ENCODE data around the gene CLPTM1. TPM values are rescaled to one million over a fixed set of nuclear protein-coding genes. Genes with fewer than 3 reads are reported as not detected.

The CLPTM1 gene
- total and polyA plus RNA-seq, 9 of the 15 experiments (the other 6 are each of a cell fraction or from before 2014, with no cell fraction given), result 0.37 to 96.0 (median 27.5) TPM

- no peak for TF ChIP-seq SETDB1 (IDR thresholded peaks at IDR 0.05; ENCODE audit: low read length)
- no peak for TF ChIP-seq PURB (CRISPR knock-in tag; IDR thresholded peaks at IDR 0.05; ENCODE audit: low read depth)
- TF ChIP-seq NFIX (CRISPR knock-in tag; IDR thresholded peaks at IDR 0.05; ENCODE audit: low read depth), result no peak
- TF ChIP-seq FOSL1 (tag; conservative IDR thresholded peaks at IDR 0.05), result no peak
- TF ChIP-seq, protein P1, sequence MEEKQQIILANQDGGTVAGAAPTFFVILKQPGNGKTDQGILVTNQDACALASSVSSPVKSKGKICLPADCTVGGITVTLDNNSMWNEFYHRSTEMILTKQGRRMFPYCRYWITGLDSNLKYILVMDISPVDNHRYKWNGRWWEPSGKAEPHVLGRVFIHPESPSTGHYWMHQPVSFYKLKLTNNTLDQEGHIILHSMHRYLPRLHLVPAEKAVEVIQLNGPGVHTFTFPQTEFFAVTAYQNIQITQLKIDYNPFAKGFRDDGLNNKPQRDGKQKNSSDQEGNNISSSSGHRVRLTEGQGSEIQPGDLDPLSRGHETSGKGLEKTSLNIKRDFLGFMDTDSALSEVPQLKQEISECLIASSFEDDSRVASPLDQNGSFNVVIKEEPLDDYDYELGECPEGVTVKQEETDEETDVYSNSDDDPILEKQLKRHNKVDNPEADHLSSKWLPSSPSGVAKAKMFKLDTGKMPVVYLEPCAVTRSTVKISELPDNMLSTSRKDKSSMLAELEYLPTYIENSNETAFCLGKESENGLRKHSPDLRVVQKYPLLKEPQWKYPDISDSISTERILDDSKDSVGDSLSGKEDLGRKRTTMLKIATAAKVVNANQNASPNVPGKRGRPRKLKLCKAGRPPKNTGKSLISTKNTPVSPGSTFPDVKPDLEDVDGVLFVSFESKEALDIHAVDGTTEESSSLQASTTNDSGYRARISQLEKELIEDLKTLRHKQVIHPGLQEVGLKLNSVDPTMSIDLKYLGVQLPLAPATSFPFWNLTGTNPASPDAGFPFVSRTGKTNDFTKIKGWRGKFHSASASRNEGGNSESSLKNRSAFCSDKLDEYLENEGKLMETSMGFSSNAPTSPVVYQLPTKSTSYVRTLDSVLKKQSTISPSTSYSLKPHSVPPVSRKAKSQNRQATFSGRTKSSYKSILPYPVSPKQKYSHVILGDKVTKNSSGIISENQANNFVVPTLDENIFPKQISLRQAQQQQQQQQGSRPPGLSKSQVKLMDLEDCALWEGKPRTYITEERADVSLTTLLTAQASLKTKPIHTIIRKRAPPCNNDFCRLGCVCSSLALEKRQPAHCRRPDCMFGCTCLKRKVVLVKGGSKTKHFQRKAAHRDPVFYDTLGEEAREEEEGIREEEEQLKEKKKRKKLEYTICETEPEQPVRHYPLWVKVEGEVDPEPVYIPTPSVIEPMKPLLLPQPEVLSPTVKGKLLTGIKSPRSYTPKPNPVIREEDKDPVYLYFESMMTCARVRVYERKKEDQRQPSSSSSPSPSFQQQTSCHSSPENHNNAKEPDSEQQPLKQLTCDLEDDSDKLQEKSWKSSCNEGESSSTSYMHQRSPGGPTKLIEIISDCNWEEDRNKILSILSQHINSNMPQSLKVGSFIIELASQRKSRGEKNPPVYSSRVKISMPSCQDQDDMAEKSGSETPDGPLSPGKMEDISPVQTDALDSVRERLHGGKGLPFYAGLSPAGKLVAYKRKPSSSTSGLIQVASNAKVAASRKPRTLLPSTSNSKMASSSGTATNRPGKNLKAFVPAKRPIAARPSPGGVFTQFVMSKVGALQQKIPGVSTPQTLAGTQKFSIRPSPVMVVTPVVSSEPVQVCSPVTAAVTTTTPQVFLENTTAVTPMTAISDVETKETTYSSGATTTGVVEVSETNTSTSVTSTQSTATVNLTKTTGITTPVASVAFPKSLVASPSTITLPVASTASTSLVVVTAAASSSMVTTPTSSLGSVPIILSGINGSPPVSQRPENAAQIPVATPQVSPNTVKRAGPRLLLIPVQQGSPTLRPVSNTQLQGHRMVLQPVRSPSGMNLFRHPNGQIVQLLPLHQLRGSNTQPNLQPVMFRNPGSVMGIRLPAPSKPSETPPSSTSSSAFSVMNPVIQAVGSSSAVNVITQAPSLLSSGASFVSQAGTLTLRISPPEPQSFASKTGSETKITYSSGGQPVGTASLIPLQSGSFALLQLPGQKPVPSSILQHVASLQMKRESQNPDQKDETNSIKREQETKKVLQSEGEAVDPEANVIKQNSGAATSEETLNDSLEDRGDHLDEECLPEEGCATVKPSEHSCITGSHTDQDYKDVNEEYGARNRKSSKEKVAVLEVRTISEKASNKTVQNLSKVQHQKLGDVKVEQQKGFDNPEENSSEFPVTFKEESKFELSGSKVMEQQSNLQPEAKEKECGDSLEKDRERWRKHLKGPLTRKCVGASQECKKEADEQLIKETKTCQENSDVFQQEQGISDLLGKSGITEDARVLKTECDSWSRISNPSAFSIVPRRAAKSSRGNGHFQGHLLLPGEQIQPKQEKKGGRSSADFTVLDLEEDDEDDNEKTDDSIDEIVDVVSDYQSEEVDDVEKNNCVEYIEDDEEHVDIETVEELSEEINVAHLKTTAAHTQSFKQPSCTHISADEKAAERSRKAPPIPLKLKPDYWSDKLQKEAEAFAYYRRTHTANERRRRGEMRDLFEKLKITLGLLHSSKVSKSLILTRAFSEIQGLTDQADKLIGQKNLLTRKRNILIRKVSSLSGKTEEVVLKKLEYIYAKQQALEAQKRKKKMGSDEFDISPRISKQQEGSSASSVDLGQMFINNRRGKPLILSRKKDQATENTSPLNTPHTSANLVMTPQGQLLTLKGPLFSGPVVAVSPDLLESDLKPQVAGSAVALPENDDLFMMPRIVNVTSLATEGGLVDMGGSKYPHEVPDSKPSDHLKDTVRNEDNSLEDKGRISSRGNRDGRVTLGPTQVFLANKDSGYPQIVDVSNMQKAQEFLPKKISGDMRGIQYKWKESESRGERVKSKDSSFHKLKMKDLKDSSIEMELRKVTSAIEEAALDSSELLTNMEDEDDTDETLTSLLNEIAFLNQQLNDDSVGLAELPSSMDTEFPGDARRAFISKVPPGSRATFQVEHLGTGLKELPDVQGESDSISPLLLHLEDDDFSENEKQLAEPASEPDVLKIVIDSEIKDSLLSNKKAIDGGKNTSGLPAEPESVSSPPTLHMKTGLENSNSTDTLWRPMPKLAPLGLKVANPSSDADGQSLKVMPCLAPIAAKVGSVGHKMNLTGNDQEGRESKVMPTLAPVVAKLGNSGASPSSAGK (IDR thresholded peaks at IDR 0.05), result peak; percentile 98
- TF ChIP-seq JUND (IDR thresholded peaks at IDR 0.05; ENCODE audit: borderline replicate concordance, low read depth, low read length), result peak; percentile 59; the same call in 1 of the 2 replicates
- TF ChIP-seq JUND (tag; IDR thresholded peaks at IDR 0.05; ENCODE audit: borderline replicate concordance, low read depth, low read length), result peak; percentile 51; the same call in 1 of the 3 replicates
- peak in 1 of 2 experiments; percentile 2; a peak in 1 of 4 replicates for TF ChIP-seq TEAD1 (CRISPR knock-in tag; IDR thresholded peaks at IDR 0.05)
- TF ChIP-seq CREB5 (CRISPR knock-in tag; IDR thresholded peaks at IDR 0.05), result no peak
These were observed 11.4 kb upstream of the CLPTM1 start (continued) for GRCh38 chr19:44943801-44944249.

Measured in K562 (cell line).